Astrocyte (in vitro differentiated cells and primary cell): Measurements from ENCODE around the gene ASCC3.

Experiments used
- EZH2 ChIP-seq: IDR thresholded peaks from 2 replicates; pipeline ENCODE4 v1.6.1; 2012; ENCODE audit warnings: mild to moderate bottlenecking, low read length, inconsistent platforms; ENCODE audit not compliant: insufficient read depth
- TF ChIP-seq, protein P1 (sequence below): IDR thresholded peaks from 2 replicates; pipeline ENCODE4 v1.5.1; 2011; ENCODE audit warnings: low read depth, mild to moderate bottlenecking, inconsistent platforms, low read length, moderate library complexity; ENCODE audit not compliant: insufficient read depth

DNA sequence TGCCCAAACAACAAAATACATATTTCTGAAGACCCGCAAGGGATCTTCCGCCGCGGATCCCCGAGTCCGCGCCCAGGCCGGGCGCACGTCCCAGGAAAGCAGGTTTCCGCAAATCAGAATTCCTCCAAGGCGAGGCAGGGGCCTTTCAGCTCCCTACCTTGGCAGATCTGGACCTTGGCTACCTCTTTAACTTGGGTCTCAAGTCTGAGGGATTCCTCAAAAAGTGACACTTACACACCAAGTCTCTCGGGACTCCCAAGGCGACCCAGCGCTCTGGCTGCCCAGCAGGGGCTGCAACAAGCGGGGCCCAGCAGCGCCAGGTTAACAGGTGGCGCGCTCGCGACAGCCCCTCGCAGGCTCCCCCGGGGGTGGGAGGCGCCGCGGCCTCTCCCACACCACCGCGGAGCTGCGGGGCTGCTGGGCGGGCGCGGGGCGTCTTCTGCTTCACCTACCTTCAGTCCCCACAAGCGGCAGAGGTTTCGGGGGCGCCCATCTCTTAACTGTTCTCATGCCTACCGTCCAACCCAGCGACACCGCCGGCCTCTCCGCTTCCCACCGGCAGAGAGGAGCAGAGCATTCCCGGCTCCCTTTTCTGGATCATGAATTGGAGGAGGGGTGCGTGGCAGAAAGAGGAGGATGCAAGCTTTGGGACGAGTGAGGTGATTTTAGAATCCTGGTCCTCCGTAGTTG lies 416.8 kb downstream of the ASCC3 start:
- TF ChIP-seq, protein P1, sequence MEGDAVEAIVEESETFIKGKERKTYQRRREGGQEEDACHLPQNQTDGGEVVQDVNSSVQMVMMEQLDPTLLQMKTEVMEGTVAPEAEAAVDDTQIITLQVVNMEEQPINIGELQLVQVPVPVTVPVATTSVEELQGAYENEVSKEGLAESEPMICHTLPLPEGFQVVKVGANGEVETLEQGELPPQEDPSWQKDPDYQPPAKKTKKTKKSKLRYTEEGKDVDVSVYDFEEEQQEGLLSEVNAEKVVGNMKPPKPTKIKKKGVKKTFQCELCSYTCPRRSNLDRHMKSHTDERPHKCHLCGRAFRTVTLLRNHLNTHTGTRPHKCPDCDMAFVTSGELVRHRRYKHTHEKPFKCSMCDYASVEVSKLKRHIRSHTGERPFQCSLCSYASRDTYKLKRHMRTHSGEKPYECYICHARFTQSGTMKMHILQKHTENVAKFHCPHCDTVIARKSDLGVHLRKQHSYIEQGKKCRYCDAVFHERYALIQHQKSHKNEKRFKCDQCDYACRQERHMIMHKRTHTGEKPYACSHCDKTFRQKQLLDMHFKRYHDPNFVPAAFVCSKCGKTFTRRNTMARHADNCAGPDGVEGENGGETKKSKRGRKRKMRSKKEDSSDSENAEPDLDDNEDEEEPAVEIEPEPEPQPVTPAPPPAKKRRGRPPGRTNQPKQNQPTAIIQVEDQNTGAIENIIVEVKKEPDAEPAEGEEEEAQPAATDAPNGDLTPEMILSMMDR, result no peak
- TF ChIP-seq EZH2, result no peak
